Thoracic aorta (tissue), 2 donors: ENCODE measurements around the gene RAB25. TPM values are rescaled to one million over a fixed set of nuclear protein-coding genes. Genes with fewer than 3 reads are reported as not detected.
"Not testable (repeated sequence)": the region's sequence is repeated elsewhere in the genome, so short reads cannot be mapped to it uniquely, and the experiment has no call there.

Experiments
- ATAC-seq: fragments of 150-250 bp; one replicate; pipeline ENCODE4 v1.8.0; 2017; ENCODE audit warnings: low read depth; ENCODE audit not compliant: insufficient number of reproducible peaks, low FRiP score
- DNase-seq: peaks from one replicate; pipeline ENCODE4 v3.0.0-alpha.2; 2020; ENCODE audit warnings: low spot score
- H3K27ac ChIP-seq, 2 donors: fragments of 200-600 bp; sonication (generic); 1 replicate in 1 of 2; 2 replicates in 1 of 2; pipeline ENCODE4 v1.5.1; 2016; ENCODE audit warnings: mild to moderate bottlenecking in 2 of 2, moderate library complexity in 2 of 2
- H3K27me3 ChIP-seq: fragments of 200-600 bp; sonication (generic); replicated peaks from 2 replicates; pipeline ENCODE4 v1.6.0; 2016; ENCODE audit warnings: mild to moderate bottlenecking; ENCODE audit not compliant: insufficient read depth
- H3K36me3 ChIP-seq: fragments of 200-600 bp; sonication (generic); one replicate; pipeline ENCODE4 v1.5.1; 2016
- H3K4me1 ChIP-seq, 2 donors: fragments of 200-600 bp; sonication (generic); 1 replicate in 1 of 2; 2 replicates in 1 of 2; pipeline versions ENCODE4 v1.5.1 to v1.6.0; 2016; ENCODE audit warnings: low read depth in 2 of 2, mild to moderate bottlenecking in 1 of 2; ENCODE audit not compliant: control insufficient read depth in 1 of 2
- H3K4me3 ChIP-seq: fragments of 200-600 bp; sonication (generic); 2 replicates; pipeline ENCODE4 v1.5.1; 2016; ENCODE audit warnings: mild to moderate bottlenecking
- H3K9me3 ChIP-seq: fragments of 200-600 bp; sonication (generic); 2 replicates; pipeline ENCODE4 v1.5.1; 2016
- CTCF ChIP-seq: fragments of 200-600 bp; sonication (generic); IDR thresholded peaks from one replicate; pipeline ENCODE4 v1.5.1; 2019; ENCODE audit warnings: antibody characterized with exemption
- total RNA-seq, 2 donors: library from RNA; depleted of rRNA; stranded (reverse); fragments of >200 nt; gene quantifications; one replicate each; pipeline versions ENCODE4 v1.1.0 to v1.2.3, GENCODE V29; 2016

The RAB25 gene
- total RNA-seq, 2 donors from 2014 or later: not detected

GRCh38 chr1:156065212-156065611, 4.3 kb downstream of the RAB25 start:
- ATAC-seq: no peak
- no peak overlapping the region for H3K4me3 ChIP-seq
- H3K27ac ChIP-seq: no peak overlapping the region
- H3K4me1 ChIP-seq: no peaks in the 10 kb centered on the region
- no peaks in the 10 kb centered on the region for H3K27me3 ChIP-seq
- DNase-seq: no peak
- no peak for TF ChIP-seq CTCF
- no peaks in the 10 kb centered on the region for H3K9me3 ChIP-seq
- H3K36me3 ChIP-seq: no peaks in the 10 kb centered on the region

- no peak for ATAC-seq
- DNase-seq: no peak
Observed at GRCh38 chr1:156065871-156066270, 4.9 kb downstream of the RAB25 start.

GRCh38 chr1:156067262-156067661, 6.3 kb downstream of the RAB25 start:
- Histone ChIP-seq H3K4me1 (no peaks in the 10 kb centered on the region), H3K27ac (no peak overlapping the region)
- no peak for ATAC-seq

More at GRCh38 chr1:156065871-156066270, 4.9 kb downstream of the RAB25 start:
- Histone ChIP-seq H3K9me3 (no peaks in the 10 kb centered on the region), H3K4me1 (no peaks in the 10 kb centered on the region), H3K4me3 (no peak overlapping the region), H3K27ac (no peak overlapping the region), H3K27me3 (no peaks in the 10 kb centered on the region), H3K36me3 (no peaks in the 10 kb centered on the region)
- no peak for TF ChIP-seq CTCF

GRCh38 chr1:156069490-156070455, 8.8 kb downstream of the RAB25 start:
- ATAC-seq: no peak
- Histone ChIP-seq H3K4me3 (no peak overlapping the region), H3K27ac (no peak overlapping the region), H3K27me3 (no peaks in the 10 kb centered on the region), H3K4me1 (no peaks in the 10 kb centered on the region), H3K9me3 (no peaks in the 10 kb centered on the region), H3K36me3 (no peaks in the 10 kb centered on the region)
- no peak for TF ChIP-seq CTCF
- no peak for DNase-seq

More at GRCh38 chr1:156067262-156067661, 6.3 kb downstream of the RAB25 start:
- DNase-seq: no peak
- TF ChIP-seq CTCF: no peak
- no peak overlapping the region for H3K4me3 ChIP-seq
- H3K9me3 ChIP-seq: no peaks in the 10 kb centered on the region
- H3K27me3 ChIP-seq: no peaks in the 10 kb centered on the region
- H3K36me3 ChIP-seq: no peaks in the 10 kb centered on the region

GRCh38 chr1:156070548-156070947, 9.6 kb downstream of the RAB25 start:
- no peaks in the 10 kb centered on the region for H3K4me1 ChIP-seq
- no peaks in the 10 kb centered on the region for H3K27me3 ChIP-seq
- ATAC-seq (no peak), DNase-seq (no peak)
- no peaks in the 10 kb centered on the region for H3K36me3 ChIP-seq
- TF ChIP-seq CTCF: no peak
- H3K4me3 ChIP-seq: no peak overlapping the region
- no peaks in the 10 kb centered on the region for H3K9me3 ChIP-seq
- H3K27ac ChIP-seq: no peak overlapping the region

- DNase-seq, ATAC-seq, H3K27ac ChIP-seq, H3K27me3 ChIP-seq, H3K4me1 ChIP-seq, H3K9me3 ChIP-seq, H3K4me3 ChIP-seq, H3K36me3 ChIP-seq: not testable (repeated sequence)
Observed at GRCh38 chr1:156071332-156071816, 10.4 kb downstream of the RAB25 start.
